GM18508 (cell line): Measurements from ENCODE around the gene SLFN11.
"Not testable (repeated sequence)": the region's sequence is repeated elsewhere in the genome, so short reads cannot be mapped to it uniquely, and the experiment has no call there.

Experiments used
- ATAC-seq: cut with Tn5 transposase; IDR thresholded peaks from one replicate; pipeline ENCODE4 v1.9.1; 2021; ENCODE audit warnings: moderate number of reproducible peaks; ENCODE audit not compliant: insufficient read depth, unreplicated experiment

SLFN11 gene, protein sequence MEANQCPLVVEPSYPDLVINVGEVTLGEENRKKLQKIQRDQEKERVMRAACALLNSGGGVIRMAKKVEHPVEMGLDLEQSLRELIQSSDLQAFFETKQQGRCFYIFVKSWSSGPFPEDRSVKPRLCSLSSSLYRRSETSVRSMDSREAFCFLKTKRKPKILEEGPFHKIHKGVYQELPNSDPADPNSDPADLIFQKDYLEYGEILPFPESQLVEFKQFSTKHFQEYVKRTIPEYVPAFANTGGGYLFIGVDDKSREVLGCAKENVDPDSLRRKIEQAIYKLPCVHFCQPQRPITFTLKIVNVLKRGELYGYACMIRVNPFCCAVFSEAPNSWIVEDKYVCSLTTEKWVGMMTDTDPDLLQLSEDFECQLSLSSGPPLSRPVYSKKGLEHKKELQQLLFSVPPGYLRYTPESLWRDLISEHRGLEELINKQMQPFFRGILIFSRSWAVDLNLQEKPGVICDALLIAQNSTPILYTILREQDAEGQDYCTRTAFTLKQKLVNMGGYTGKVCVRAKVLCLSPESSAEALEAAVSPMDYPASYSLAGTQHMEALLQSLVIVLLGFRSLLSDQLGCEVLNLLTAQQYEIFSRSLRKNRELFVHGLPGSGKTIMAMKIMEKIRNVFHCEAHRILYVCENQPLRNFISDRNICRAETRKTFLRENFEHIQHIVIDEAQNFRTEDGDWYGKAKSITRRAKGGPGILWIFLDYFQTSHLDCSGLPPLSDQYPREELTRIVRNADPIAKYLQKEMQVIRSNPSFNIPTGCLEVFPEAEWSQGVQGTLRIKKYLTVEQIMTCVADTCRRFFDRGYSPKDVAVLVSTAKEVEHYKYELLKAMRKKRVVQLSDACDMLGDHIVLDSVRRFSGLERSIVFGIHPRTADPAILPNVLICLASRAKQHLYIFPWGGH

DNA sequence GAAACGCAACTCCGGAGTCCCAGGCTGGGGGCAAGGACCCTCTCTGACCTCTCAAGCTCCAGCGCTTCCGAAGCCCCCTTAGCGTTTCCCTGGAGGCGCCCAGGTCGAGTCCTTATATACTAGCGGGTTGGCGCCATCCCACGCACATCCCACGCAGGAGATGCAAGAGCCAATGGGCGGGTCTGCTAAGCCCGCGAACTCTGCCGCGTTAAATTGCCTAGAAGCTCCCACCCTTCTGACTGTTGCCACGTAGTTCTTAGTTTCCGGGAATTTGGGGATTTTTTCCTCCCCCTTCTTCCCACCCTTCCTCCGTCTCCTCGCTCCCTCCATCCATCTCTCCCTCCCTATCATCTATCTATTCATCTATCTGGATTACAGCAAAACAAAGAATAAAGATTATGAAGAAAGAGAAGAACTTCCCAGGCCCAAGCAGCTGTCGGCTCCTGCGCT lies at the start of gene SLFN11:
Gene SLFN11 (minus strand): TSS at position 88 of the 450 bp plus-strand sequence. CDS start 9,814 bp downstream, outside the sequence.
- no peak for ATAC-seq

DNA sequence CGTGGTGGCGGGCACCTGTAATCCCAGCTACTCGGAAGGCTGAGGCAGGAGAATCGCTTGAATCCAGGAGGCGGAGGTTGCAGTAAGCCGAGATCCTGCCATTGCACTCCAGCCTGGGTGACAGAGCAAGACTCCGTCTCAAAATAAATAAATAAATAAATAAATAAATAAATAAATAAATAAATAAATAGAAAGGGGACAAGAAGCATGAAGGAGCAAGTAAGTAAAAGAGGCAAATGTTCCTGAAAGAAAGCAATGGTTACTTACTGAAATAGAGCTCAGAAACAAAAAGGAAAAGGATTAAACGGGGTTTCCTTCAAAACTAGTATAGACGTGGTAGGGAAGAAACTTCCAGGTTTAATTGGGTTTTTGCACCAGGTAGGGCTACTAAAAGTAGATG lies 47.6 kb upstream of the SLFN11 start:
- ATAC-seq = not testable (repeated sequence)

DNA sequence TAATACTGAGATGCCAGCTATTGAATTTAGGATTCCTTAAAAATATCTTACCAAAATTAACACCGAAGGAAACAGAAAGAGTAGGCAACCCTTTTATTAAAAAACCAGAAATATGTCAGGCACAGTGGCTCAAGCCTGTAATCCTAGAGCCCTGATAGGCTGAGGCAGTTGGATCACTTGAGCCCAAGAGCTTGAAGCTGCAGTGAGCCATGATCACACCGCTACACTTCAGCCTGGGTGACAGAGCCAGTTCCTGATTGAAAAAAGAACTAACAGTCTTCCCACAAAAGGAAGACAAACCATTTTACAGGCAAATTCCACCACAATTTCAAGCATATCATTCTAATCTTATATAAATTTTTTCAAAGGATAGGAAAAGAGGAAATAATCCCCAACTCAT lies 43.2 kb upstream of the SLFN11 start:
- no peak for ATAC-seq

DNA sequence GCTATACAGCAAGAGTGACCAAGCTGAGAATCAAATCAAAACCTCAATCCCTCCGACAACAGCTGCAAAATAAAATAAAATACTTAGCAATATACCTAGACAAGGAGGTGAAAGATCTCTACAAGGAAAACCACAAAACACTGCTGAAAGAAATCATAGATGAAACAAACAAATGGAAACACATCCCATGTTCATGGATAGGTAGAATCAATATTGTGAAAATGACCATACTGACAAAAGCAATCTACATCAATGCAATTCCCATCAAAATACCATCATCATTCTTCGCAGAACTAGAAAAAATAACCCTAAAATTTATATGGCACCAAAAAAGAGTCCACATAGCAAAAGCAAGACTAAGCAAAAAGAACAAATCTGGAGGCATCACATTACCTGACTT lies 41.3 kb upstream of the SLFN11 start:
- not testable (repeated sequence) for ATAC-seq

DNA sequence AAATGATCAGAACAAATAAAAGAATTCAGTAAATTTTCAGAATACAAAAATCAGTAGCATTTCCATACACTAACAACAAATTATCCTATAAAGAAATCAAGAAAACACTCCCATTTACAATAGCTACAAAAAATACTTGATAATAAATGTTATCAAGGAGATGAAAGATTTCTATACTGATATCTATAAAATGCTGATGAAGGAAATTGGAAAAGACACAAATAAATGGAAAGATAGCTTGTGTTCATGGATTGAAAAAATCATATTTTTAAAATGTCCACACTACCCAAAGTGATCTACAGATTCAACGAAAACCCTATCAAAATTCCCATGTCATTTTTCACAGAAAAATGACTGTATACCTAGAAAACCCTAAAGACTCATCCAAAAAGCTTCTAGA lies 40.8 kb upstream of the SLFN11 start:
- ATAC-seq = no peak

DNA sequence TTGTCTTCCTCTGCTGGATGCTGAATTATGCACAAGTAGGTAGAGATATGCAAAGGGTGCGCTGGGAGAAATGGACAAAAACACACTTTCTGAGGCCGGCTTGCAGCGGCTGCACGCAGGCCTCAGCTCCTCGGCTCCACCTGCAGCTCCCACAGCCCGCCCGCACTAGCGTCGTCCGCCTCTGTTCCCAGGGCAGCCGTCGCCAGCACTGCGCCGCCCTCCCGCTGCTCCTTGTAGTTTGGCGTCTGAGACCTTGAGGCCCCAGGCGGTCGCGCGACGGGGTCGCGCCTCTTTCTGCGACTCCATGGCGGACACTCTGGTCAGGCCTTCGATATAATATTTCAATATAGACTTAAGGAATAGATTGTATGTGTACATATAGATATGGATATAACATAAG lies 34.1 kb upstream of the SLFN11 start:
- ATAC-seq = no peak

DNA sequence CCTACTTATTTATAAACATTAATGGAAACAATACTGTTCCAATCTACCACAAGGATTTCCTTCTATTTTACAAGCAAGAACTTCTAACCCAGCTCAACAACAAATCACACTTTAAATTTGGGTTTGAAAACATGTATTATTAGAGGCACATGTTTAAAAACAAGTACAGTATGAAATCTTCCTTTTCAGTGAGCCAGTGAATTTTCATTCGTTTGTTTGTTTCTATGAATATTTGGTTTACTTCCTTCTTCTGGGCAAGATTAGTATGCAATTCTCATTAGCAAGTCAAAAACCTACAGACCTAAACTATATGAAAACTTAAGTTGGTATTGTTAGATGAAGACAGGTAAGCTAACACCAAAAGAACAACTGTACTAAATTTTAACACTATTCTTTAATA lies 33.1 kb upstream of the SLFN11 start:
- no peak for ATAC-seq

DNA sequence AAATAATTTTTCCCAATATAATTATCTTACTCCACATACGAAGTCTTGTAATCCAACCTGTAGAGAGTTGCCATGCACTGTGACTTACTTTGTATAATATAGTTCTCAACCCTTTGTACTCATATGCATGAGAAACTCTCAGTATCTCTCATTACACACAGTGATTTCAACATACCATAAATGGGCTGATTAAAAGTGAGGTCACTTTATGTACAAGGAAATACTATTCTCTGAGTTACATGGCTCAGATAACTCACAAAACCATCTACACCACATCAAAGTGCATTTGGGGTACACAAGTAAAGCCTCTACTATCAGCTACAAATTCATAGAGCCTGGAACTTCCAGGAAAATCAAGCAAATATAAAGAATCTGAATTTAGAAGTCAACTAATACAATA lies 30.9 kb upstream of the SLFN11 start:
- no peak for ATAC-seq

DNA sequence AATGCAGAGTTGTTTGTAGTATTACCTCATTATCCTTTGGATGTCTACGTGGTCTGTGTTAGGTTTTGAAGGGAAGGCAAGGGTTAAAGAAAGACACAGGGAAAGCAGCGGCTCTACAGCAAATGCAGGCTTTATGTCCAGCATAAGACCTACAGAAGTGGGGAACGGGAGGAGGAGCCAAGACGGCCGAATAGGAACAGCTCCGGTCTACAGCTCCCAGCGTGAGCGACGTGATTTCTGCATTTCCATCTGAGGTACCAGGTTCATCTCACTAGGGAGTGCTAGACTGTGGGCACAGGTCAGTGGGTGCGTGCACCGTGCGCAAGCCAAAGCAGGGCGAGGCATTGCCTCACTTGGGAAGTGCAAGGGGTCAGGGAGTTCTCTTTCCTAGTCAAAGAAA lies 20.4 kb upstream of the SLFN11 start:
- not testable (repeated sequence) for ATAC-seq

DNA sequence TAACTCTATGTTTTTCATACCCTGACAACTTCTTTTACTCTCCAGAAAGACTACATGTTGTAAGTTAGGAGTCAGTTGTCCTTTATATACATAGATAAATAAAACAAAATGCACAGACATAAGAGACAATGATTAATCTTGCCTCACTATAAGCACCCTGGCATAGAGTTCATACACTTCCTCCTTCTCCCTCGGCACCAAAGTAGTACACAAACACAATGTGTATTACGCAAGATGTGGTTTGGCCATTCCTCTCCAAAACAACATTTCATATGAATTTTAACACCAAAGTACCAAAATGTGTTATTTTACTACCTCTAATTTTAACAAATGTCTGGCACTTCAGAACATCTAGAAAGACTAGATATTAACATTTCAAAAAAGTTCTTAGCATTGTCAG lies 17.2 kb upstream of the SLFN11 start:
- ATAC-seq = no peak

DNA sequence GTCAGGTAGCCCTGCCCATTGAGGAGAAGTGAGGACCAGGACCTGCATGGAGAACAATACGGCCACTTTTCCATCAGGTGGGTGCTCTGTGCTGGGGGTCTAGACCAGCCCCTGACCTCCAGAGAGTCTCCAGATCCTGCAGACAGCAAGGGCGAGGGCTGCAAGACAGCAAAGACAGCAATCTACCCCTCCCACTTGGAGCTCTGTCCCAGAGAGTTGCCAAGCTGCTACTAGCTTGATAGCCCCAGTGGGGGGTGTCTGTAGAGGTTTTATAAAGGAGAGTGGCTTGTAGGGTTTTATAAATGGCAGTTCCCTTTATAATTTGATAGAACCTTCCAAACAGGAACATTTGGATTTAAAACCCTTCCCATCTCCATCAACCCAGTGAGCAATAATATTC lies 16.7 kb upstream of the SLFN11 start:
- ATAC-seq = no peak

DNA sequence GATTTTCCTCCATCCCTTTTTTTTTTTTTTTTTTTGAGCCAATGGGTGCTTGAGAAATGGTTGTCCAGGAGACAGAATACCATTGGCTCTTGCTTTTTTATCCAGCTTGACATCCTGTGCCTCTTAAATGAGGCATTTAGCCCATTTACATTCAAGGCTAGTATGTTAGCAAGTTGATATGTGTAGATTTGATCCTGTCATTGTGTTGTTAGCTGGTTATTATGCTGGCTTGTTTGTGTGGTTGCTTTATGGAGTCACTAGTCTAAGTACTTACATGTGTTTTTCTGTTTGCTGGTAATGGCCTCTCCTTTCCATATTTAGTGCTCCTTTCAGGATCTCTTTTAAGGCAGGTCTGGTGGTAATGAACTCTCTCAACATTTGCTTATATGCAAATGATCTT lies 14.1 kb upstream of the SLFN11 start:
- no peak for ATAC-seq

DNA sequence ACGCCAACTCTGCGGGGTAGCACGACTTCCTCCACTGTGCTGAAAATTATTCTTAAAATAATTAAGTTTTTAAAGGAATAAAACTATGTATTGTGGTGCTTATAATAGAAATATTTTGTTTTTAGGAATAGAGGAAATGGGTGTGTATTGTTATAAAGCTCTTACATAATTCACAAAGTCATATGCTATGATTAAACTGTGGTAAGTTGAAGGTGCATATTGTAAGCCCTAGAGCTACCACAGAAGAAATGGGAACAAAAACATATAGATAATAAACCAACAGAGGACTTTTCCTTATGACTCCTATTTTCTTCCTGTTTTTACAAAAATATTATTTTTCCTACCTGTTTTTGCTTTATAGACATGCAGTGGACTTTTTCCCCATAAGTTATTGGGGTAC lies 4.3 kb upstream of the SLFN11 start:
- ATAC-seq = no peak

DNA sequence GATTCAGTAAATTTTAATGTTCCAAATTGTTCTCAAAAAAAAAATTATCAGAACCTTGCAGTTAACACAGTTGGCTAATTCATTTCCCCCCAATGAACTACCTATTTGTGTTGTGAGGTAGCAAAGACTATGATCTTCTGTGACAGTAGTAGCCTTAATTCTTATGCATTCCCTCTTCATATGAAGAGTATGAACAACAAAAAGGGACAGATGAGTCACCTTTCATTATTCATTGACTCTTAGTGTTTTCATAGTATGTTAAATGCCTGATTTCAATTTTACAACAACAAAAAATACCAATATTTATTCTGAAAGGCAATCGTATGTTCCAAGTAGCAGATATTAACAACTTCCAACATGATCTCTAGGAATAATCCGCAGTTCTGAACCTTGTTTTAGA lies 3.6 kb upstream of the SLFN11 start:
- ATAC-seq = no peak

DNA sequence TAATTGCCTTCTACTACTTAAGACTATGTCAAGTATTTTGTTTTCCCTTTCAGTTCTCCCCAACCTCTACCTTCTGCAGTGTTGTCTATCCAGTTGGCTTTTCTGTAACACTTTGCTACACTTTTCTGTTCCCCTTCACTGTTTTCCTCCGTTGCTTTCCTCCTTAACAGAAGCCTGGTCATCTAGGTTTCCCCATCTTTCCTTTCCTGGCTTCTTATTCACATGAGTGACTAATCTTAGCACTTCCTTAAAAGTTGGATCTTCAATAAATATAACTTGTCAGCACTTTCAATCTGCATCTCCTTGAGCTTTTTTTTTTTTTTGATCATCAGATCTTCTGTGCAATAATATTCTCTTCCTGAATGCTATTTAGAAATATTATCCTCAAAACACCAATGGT lies 2.8 kb upstream of the SLFN11 start:
- ATAC-seq = no peak

DNA sequence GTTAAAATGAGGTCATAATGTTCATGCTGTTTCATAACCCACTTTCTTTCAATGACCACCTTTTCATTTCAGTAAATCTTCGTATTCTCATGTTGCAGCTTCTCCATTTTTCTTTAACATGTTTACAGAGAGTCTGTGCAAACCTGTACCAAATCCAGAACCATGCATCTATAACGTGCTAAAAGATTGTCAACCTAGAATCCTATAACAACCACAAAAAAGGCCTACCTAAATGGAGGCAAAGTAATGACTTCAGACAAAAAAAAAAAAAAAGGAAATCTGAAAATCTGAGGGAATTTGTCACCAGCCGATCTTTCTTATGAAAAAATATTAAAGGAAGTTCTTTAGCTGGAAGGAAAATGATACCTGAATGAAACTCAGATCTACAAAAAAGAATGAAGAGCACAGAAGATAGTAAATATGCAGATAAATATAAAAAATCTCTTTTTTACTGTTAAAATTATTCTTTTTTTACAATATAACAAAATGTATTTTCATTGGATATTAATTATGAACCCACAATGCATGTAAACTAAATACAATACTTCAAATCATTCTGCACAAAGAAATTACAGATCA lies 1.4 kb upstream of the SLFN11 start:
- no peak for ATAC-seq

DNA sequence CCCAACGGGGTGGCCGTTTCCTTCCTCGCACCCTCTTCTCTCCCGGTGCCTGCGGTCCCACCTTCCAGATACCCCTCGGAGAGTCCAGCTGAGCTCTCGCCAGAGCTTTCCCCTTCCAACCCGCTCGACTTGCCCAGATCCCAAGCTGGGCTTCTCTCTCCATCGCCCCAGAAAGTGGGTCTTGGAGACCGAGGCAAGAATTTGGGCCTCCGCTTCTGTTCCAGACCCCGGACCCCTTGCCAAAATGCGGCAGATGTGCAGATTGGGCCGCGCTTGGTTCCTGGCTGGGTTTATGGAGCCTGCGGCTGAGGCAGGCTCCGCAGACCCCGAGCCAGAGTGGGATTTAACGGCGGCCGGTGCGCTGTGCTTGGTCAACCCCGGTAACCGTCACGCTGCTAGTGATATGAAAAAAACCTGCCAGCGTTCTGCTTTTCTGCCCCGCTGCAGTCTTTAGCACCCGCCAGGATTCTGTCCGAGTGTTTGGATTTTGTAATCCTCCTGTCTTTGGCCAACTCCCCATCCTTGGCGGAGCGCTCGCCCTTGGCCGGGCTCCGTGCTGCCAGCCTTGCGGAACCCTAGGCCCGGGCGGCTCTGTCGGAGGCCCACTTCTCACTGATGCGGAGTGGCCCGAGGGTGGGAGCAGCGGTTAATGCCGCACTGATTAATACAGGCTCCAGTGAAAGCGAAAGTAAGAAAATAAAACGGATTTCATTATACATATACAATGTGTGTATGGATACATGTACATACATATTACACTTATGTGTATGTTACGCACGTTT lies 754 bp upstream of the SLFN11 start:
- ATAC-seq = no peak

DNA sequence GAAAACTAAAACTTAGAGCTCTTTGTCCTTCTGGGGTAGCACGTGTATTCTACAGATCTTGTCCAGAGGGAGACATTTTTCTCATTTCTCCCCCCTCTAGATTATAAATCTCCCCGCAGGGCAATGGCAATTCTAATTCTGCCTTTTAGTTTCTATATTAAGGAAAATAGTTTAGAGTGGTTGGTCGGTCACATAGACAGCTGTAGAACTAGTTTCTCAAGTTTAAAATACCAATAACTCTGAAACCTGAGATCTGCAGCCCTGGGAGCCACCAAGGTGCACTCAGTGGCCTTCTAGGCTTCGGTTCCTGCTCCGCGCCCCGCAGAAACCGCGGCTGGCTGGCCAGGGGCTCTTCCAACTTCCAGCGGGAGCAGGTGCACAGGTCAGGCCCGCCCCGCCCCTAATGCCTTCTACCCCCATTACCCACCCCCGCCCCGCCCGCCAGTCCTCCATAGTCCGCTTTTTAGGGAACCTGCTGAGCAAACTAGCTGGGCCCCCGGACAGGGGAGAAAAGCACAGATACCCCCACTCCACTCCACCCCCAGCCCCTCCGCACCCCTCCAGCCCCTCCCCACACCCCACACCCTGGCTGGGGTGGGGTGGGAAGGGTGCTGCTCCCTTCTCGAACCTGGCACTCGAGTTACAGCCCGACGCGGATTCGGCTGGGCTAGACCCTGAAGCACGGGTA lies 431 bp downstream of the SLFN11 start:
- ATAC-seq = no peak

DNA sequence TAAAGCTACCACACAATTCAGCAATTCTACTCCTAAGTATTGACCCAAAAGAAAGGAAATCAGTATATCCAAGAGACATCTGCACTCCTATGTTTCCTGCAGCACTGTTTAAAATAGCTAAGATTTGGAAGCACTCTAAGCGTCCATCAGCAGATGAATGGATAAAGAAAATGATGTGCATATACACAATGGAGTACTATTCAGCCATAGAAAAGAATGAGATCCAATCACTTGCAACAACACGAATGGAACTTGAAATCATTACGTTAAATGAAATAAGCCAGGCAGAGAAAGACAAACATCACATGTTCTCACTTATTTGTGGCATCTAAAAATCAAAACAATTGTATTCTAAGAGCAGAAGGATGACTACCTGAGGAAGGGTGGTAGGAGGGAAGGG lies 1.5 kb downstream of the SLFN11 start:
- no peak for ATAC-seq
